ENCODE results near the gene APLP2.

- no peak for TF ChIP-seq CTCF (conservative IDR thresholded peaks at IDR 0.05)
- TF ChIP-seq EZH2 (IDR thresholded peaks at IDR 0.05; ENCODE audit: low read depth), result no peak
Measured at GRCh38 chr11:130097285-130097684, 27.6 kb downstream of the APLP2 start.

All from PC-9 (cell line).